WERI-Rb-1 (cell line): ENCODE measurements around the gene PDE4A.

Source experiments
- DNase-seq: peaks from one replicate; pipeline ENCODE4 v3.0.0-alpha.2; 2020
- H3K27ac ChIP-seq: fragments of 250-450 bp; sonication (Bioruptor Pico); 2 replicates; pipeline ENCODE4 v1.5.1; 2020; ENCODE audit warnings: mild to moderate bottlenecking, moderate library complexity
- H3K27me3 ChIP-seq: fragments of 250-450 bp; sonication (Bioruptor Pico); 2 replicates; pipeline ENCODE4 v1.5.1; 2021; ENCODE audit warnings: mild to moderate bottlenecking, low read depth, moderate library complexity; ENCODE audit not compliant: insufficient read depth, severe bottlenecking
- H3K36me3 ChIP-seq: fragments of 250-450 bp; sonication (Bioruptor Pico); 2 replicates; pipeline ENCODE4 v1.5.1; 2020; ENCODE audit warnings: mild to moderate bottlenecking, moderate library complexity
- H3K4me3 ChIP-seq: 2 replicates; pipeline ENCODE4 v1.5.1; 2011; ENCODE audit warnings: low read depth, mild to moderate bottlenecking, control low read depth, low read length
- H3K9me3 ChIP-seq: fragments of 250-450 bp; sonication (Bioruptor Pico); 2 replicates; pipeline ENCODE4 v1.5.1; 2021; ENCODE audit warnings: mild to moderate bottlenecking, moderate library complexity; ENCODE audit not compliant: severe bottlenecking
- CTCF ChIP-seq: IDR thresholded peaks from 2 replicates; pipeline ENCODE4 v1.5.1; 2011; ENCODE audit warnings: low read depth, mild to moderate bottlenecking, control low read depth, inconsistent platforms, low read length

Gene PDE4A

GRCh38 chr19:10502524-10503001 lies 82.2 kb downstream of the PDE4A start:
- peak; percentile 97 for DNase-seq
- no peak for TF ChIP-seq CTCF
- Histone ChIP-seq H3K27ac (peak overlapping the region; percentile 99), H3K27me3 (no peaks in the 10 kb centered on the region), H3K36me3 (peaks cover 50% of the 10 kb centered on the region), H3K4me3 (peak overlapping the region; percentile 86), H3K9me3 (peaks cover 3% of the 10 kb centered on the region)

- DNase-seq: peak; percentile 57
Observed at GRCh38 chr19:10503002-10503789, 82.9 kb downstream of the PDE4A start, which contains the start of gene KEAP1. TSS of gene KEAP1 (minus strand) at chr19:10503356. CDS start at chr19:10500033, 3,323 bp downstream.

GRCh38 chr19:10505583-10506229 lies 85.4 kb downstream of the PDE4A start:
- peak; percentile 71 for TF ChIP-seq CTCF
- peak; percentile 73 for DNase-seq
- Histone ChIP-seq H3K9me3 (peaks cover 3% of the 10 kb centered on the region), H3K27ac (no peak overlapping the region), H3K27me3 (no peaks in the 10 kb centered on the region), H3K36me3 (peaks cover 20% of the 10 kb centered on the region), H3K4me3 (no peak overlapping the region)

More at GRCh38 chr19:10503002-10503789, 82.9 kb downstream of the PDE4A start, which contains the start of gene KEAP1:
- H3K27me3 ChIP-seq: no peaks in the 10 kb centered on the region
- H3K9me3 ChIP-seq: peaks cover 3% of the 10 kb centered on the region
- peak within 1 kb of the TSS; percentile 86 for H3K4me3 ChIP-seq
- peak within 1 kb of the TSS; percentile 99 for H3K27ac ChIP-seq
- peaks cover 44% of the 10 kb centered on the region for H3K36me3 ChIP-seq
- TF ChIP-seq CTCF: no peak

- DNase-seq: no peak
- Histone ChIP-seq H3K27me3 (no peaks in the 10 kb centered on the region), H3K9me3 (peaks cover 3% of the 10 kb centered on the region), H3K27ac (no peak overlapping the region), H3K4me3 (no peak overlapping the region), H3K36me3 (0 out of 2 replicates have a peak, but pooled peaks cover under 1% of the 10 kb centered on the region)
- TF ChIP-seq CTCF: no peak
Observed at GRCh38 chr19:10508036-10508435, 87.7 kb downstream of the PDE4A start.

- H3K27me3 ChIP-seq: no peaks in the 10 kb centered on the region
- H3K27ac ChIP-seq: no peak overlapping the region
- H3K9me3 ChIP-seq: peaks cover 3% of the 10 kb centered on the region
- H3K36me3 ChIP-seq: no peaks in the 10 kb centered on the region
- DNase-seq: no peak
- H3K4me3 ChIP-seq: no peak overlapping the region
- no peak for TF ChIP-seq CTCF
Observed at GRCh38 chr19:10508707-10509106, 88.4 kb downstream of the PDE4A start.
